GM23248 (cell line): Measurements from ENCODE around the gene B9D1. TPM values are rescaled to one million over a fixed set of nuclear protein-coding genes. Genes with fewer than 3 reads are reported as not detected.

Source experiments
- DNase-seq: peaks from one replicate; pipeline ENCODE4 v3.0.0-alpha.2; 2015
- H2AFZ ChIP-seq: fragments of 200-600 bp; sonication (generic); 2 replicates; pipeline ENCODE4 v1.6.1; 2016; ENCODE audit warnings: antibody characterized with exemption
- H3F3A ChIP-seq: fragments of 200-600 bp; sonication (generic); 2 replicates; pipeline ENCODE4 v1.6.1; 2016; ENCODE audit warnings: mild to moderate bottlenecking, antibody characterized with exemption, mixed run types; ENCODE audit not compliant: insufficient read depth
- H3K27ac ChIP-seq: fragments of 200-600 bp; sonication (generic); 2 replicates; pipeline ENCODE4 v1.5.1; 2016; ENCODE audit warnings: mild to moderate bottlenecking
- H3K27me3 ChIP-seq: fragments of 200-600 bp; sonication (generic); replicated peaks from 2 replicates; pipeline ENCODE4 v1.6.1; 2016; ENCODE audit warnings: mild to moderate bottlenecking; ENCODE audit not compliant: insufficient read depth
- H3K36me3 ChIP-seq: fragments of 200-600 bp; sonication (generic); 2 replicates; pipeline ENCODE4 v1.6.1; 2016; ENCODE audit warnings: low read depth, mild to moderate bottlenecking
- H3K4me1 ChIP-seq: fragments of 200-600 bp; sonication (generic); 2 replicates; pipeline ENCODE4 v1.6.1; 2016; ENCODE audit warnings: mild to moderate bottlenecking; ENCODE audit not compliant: insufficient read depth
- H3K4me2 ChIP-seq: fragments of 200-600 bp; sonication (generic); one replicate; pipeline ENCODE4 v1.6.1; 2016; ENCODE audit warnings: mild to moderate bottlenecking; ENCODE audit not compliant: unreplicated experiment
- H3K4me3 ChIP-seq: fragments of 200-600 bp; sonication (generic); 2 replicates; pipeline ENCODE4 v1.5.1; 2016; ENCODE audit warnings: mild to moderate bottlenecking
- H3K79me2 ChIP-seq: fragments of 200-600 bp; sonication (generic); 2 replicates; pipeline ENCODE4 v1.6.1; 2016; ENCODE audit warnings: mild to moderate bottlenecking; ENCODE audit not compliant: insufficient read depth
- H3K9ac ChIP-seq: fragments of 200-600 bp; sonication (generic); 2 replicates; pipeline ENCODE4 v1.6.1; 2016; ENCODE audit warnings: mild to moderate bottlenecking
- H3K9me2 ChIP-seq: fragments of 200-600 bp; sonication (generic); 2 replicates; pipeline ENCODE4 v1.6.1; 2016; ENCODE audit warnings: mixed run types, mild to moderate bottlenecking, moderate library complexity; ENCODE audit not compliant: insufficient read depth
- H3K9me3 ChIP-seq: fragments of 200-600 bp; sonication (generic); one replicate; pipeline ENCODE4 v1.6.1; 2017; ENCODE audit warnings: low read depth
- H4K20me1 ChIP-seq: fragments of 200-600 bp; sonication (generic); 2 replicates; pipeline ENCODE4 v1.6.0; 2016; ENCODE audit not compliant: insufficient read depth
- EZH2 ChIP-seq: fragments of 200-600 bp; sonication (generic); IDR thresholded peaks from 2 replicates; pipeline ENCODE4 v1.6.1; 2018; ENCODE audit warnings: antibody characterized with exemption, mild to moderate bottlenecking; ENCODE audit not compliant: insufficient read depth, poor library complexity, severe bottlenecking
- EZH2phosphoT487 ChIP-seq: fragments of 200-600 bp; sonication (generic); IDR thresholded peaks from 2 replicates; pipeline ENCODE4 v1.6.1; 2018; ENCODE audit warnings: antibody characterized with exemption, moderate library complexity, mild to moderate bottlenecking, low read depth; ENCODE audit not compliant: insufficient read depth
- WGBS, 2 experiments: methylation state at CpG; one replicate each; pipeline ENCODE4 v1.1.6; 2015 to 2017; ENCODE audit warnings: low lambda C conversion rate in 2 of 2, low coverage in 1 of 2; ENCODE audit errors: missing lambda C conversion rate in 2 of 2; 5-methylcytosine and 5-hydroxymethylcytosine counted together
- in situ Hi-C: fragments of 300-500 bp; cut with MboI; formaldehyde crosslinking; loops from 2 replicates; pipeline ENCODE4 v1.15.0; 2020
- polyA plus RNA-seq: library from polyadenylated mRNA; unstranded; fragments of >200 nt; fragmentation: Nextera tagmentation; extraction: Ambion mirVana; gene quantifications from 2 replicates; pipeline ENCODE4 v1.2.1, GENCODE V29; 2016
- total RNA-seq: library from RNA; depleted of rRNA; stranded (reverse); fragments of >200 nt; shearing (Covaris generic); gene quantifications from 2 replicates; pipeline ENCODE4 v1.2.3, GENCODE V29; 2014

Gene B9D1
- total and polyA plus RNA-seq, 2 experiments from 2014 or later = 15.5 to 24.4 TPM

GRCh38 chr17:19322129-19322505, 40.4 kb downstream of the B9D1 start:
- H3K4me2 ChIP-seq = no peak overlapping the region
- no peak overlapping the region for H2AFZ ChIP-seq
- peaks cover 27% of the 10 kb centered on the region for H3F3A ChIP-seq
- H3K4me1 ChIP-seq = peaks cover 6% of the 10 kb centered on the region
- H3K27me3 ChIP-seq = no peaks in the 10 kb centered on the region
- no peaks in the 10 kb centered on the region for H3K79me2 ChIP-seq
- 96 to 100% methylated on average over 5 of the region's 5 CpGs for WGBS, 2 experiments
- H3K4me3 ChIP-seq = no peak overlapping the region
- no peaks in the 10 kb centered on the region for H4K20me1 ChIP-seq
- TF ChIP-seq EZH2 = no peak
- no peak for TF ChIP-seq EZH2phosphoT487
- no peaks in the 10 kb centered on the region for H3K9me2 ChIP-seq
- no peak overlapping the region for H3K9ac ChIP-seq
- in situ Hi-C loops = no loop called here
- no peaks in the 10 kb centered on the region for H3K9me3 ChIP-seq
- no peak overlapping the region for H3K27ac ChIP-seq
- H3K36me3 ChIP-seq = peaks cover 6% of the 10 kb centered on the region
- no peak for DNase-seq

GRCh38 chr17:19321481-19322128, 40.9 kb downstream of the B9D1 start:
- 90 to 93% methylated on average over 9 of the region's 9 CpGs for WGBS, 2 experiments
- no peak overlapping the region for H3K27ac ChIP-seq
- peaks cover 6% of the 10 kb centered on the region for H3K36me3 ChIP-seq
- H3K27me3 ChIP-seq = no peaks in the 10 kb centered on the region
- no peaks in the 10 kb centered on the region for H4K20me1 ChIP-seq
- H2AFZ ChIP-seq = no peak overlapping the region
- H3K4me3 ChIP-seq = no peak overlapping the region
- H3K4me1 ChIP-seq = peaks cover 1% of the 10 kb centered on the region
- DNase-seq = no peak
- in situ Hi-C loops = no loop called here
- H3K79me2 ChIP-seq = no peaks in the 10 kb centered on the region
- no peaks in the 10 kb centered on the region for H3K9me2 ChIP-seq
- no peak overlapping the region for H3K4me2 ChIP-seq
- no peak overlapping the region for H3K9ac ChIP-seq
- no peaks in the 10 kb centered on the region for H3K9me3 ChIP-seq
- peaks cover 21% of the 10 kb centered on the region for H3F3A ChIP-seq
- no peak for TF ChIP-seq EZH2phosphoT487

- H3K4me3 ChIP-seq = no peak overlapping the region
- H2AFZ ChIP-seq = no peak overlapping the region
- DNase-seq = no peak
- H3K27me3 ChIP-seq = no peaks in the 10 kb centered on the region
- peaks cover 7% of the 10 kb centered on the region for H3K36me3 ChIP-seq
- 93 to 94% methylated on average over 5 of the region's 5 CpGs for WGBS, 2 experiments
- H3K9me2 ChIP-seq = no peaks in the 10 kb centered on the region
- H3K27ac ChIP-seq = no peak overlapping the region
- no peak overlapping the region for H3K4me2 ChIP-seq
- H3K79me2 ChIP-seq = no peaks in the 10 kb centered on the region
- no peaks in the 10 kb centered on the region for H4K20me1 ChIP-seq
- peaks cover 15% of the 10 kb centered on the region for H3F3A ChIP-seq
- in situ Hi-C loops = no loop called here
- H3K4me1 ChIP-seq = no peaks in the 10 kb centered on the region
- TF ChIP-seq EZH2 (no peak), EZH2phosphoT487 (no peak)
- no peaks in the 10 kb centered on the region for H3K9me3 ChIP-seq
- no peak overlapping the region for H3K9ac ChIP-seq
These were observed 41.6 kb downstream of the B9D1 start for GRCh38 chr17:19320876-19321275.

- Histone ChIP-seq H3K36me3 (peaks cover 10% of the 10 kb centered on the region), H3K4me2 (no peak overlapping the region), H3K4me1 (no peaks in the 10 kb centered on the region), H3K9ac (no peak overlapping the region), H3K27ac (no peak overlapping the region), H3K9me3 (no peaks in the 10 kb centered on the region), H3K27me3 (no peaks in the 10 kb centered on the region), H2AFZ (no peak overlapping the region), H3F3A (peaks cover 6% of the 10 kb centered on the region; the same call in 1 of the 2 replicates), H3K79me2 (no peaks in the 10 kb centered on the region), H3K4me3 (no peak overlapping the region), H4K20me1 (no peaks in the 10 kb centered on the region), H3K9me2 (no peaks in the 10 kb centered on the region)
- TF ChIP-seq EZH2 (no peak), EZH2phosphoT487 (no peak)
- no peak for DNase-seq
- 95 to 97% methylated on average over 12 of the region's 12 CpGs for WGBS, 2 experiments
- in situ Hi-C loops = no loop called here
These were observed 42.6 kb downstream of the B9D1 start for GRCh38 chr17:19319771-19320505.
